Neural cell (in vitro differentiated cells): Measurements from ENCODE around the gene TMEM43.

Experiments
- SMC3 ChIP-seq: fragments of 450-650 bp; conservative IDR thresholded peaks from 2 replicates; pipeline ENCODE4 v1.6.1; 2014; ENCODE audit warnings: antibody characterized with exemption, mild to moderate bottlenecking, moderate library complexity; ENCODE audit not compliant: poor library complexity
- TF ChIP-seq, protein P1 (sequence below): fragments of 450-650 bp; IDR thresholded peaks from 2 replicates; pipeline ENCODE4 v1.5.1; 2014; ENCODE audit warnings: antibody characterized with exemption, mild to moderate bottlenecking, moderate library complexity; ENCODE audit not compliant: poor library complexity, severe bottlenecking

DNA sequence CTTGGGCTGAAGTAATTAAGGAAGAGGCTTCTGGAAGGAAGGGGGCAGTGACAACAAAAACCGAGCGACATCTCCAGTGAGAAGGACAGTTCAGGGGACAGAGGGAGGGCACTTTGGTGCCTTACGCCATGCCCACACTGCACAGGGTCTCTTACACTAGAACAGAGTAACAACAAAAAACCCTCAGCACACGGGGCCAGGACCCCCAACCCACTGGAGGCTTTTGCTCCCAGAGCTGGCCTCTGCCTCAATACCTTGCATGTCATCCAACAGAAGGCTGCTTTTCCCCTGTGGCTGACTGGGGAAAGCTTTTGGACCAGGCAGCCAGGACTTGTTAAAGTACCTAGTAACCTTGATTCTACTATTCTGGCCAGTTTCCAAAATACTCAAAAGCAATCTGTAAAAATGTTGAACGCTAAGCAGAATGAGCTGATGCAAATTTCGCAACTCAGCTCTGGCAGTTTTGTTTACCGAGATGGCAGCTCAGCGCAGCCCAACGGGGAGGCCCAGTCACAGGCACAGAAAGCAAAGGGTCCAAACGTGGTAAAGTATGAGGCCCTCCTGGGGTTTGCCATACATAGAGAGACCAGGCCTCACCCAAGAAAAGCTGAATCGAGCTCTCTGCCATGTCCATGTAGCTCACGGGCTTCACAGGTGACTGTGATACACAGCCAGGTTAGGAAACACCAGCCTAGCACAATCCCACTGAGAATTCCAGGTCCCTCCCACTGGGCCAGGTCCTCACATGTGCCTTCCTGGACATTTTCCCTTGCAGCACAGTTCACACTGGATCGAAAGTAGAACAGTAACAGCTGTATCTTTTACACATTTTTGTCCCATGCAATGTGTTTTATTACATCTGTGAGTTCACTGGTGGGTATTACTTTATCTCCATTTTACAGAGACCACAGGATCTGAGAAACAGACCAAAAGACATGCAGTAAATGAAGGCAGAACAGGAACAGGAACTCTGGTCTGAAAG, 6.2 kb upstream of the TMEM43 start:
- TF ChIP-seq SMC3: no peak
- TF ChIP-seq, protein P1, sequence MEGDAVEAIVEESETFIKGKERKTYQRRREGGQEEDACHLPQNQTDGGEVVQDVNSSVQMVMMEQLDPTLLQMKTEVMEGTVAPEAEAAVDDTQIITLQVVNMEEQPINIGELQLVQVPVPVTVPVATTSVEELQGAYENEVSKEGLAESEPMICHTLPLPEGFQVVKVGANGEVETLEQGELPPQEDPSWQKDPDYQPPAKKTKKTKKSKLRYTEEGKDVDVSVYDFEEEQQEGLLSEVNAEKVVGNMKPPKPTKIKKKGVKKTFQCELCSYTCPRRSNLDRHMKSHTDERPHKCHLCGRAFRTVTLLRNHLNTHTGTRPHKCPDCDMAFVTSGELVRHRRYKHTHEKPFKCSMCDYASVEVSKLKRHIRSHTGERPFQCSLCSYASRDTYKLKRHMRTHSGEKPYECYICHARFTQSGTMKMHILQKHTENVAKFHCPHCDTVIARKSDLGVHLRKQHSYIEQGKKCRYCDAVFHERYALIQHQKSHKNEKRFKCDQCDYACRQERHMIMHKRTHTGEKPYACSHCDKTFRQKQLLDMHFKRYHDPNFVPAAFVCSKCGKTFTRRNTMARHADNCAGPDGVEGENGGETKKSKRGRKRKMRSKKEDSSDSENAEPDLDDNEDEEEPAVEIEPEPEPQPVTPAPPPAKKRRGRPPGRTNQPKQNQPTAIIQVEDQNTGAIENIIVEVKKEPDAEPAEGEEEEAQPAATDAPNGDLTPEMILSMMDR: no peak
